OCI-LY3 (cell line): ENCODE measurements around the gene NR2F1-AS1.

Source experiments
- EZH2phosphoT487 ChIP-seq: fragments of 200-600 bp; shearing (Covaris generic); IDR thresholded peaks from 2 replicates; pipeline ENCODE4 v1.6.1; 2018; ENCODE audit warnings: antibody characterized with exemption, mixed run types, low read depth
- TF ChIP-seq, protein P1 (sequence below): fragments of 200-600, 300-600 bp; sonication (generic); IDR thresholded peaks from 2 replicates; pipeline ENCODE4 v1.5.1; 2014; ENCODE audit warnings: antibody characterized with exemption, low read length, low read depth

DNA sequence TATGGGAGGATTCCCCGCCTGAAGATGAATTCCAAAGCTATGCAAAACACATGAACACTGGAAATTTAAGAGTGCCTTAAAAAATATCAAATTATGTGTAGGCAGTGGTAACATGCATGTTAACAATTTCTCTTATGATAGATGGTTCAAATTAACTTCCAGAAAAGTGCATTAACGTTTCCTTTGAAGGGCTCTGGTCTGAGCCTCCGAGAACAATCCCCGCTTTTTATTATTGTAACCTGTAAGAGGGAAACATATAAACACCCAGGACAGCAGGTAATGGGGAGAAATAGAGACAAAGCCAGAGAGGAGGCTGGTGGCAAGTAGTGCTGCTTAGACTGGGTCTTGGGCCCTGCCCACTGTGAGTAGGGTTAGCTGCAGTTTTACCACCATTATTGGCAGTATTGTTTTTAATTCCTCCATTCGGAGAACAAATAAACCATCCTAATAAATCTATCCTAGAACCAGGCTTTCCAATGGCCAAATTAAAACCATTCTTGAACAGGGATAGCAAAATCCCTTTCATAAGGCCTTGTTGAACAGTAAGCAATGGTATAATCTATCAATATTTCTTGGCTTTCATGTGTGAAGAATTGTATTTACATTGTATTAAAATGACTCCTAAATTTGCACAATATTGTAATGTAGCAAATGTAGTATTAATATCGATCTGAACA lies 8.3 kb upstream of the NR2F1-AS1 start:
- TF ChIP-seq, protein P1, sequence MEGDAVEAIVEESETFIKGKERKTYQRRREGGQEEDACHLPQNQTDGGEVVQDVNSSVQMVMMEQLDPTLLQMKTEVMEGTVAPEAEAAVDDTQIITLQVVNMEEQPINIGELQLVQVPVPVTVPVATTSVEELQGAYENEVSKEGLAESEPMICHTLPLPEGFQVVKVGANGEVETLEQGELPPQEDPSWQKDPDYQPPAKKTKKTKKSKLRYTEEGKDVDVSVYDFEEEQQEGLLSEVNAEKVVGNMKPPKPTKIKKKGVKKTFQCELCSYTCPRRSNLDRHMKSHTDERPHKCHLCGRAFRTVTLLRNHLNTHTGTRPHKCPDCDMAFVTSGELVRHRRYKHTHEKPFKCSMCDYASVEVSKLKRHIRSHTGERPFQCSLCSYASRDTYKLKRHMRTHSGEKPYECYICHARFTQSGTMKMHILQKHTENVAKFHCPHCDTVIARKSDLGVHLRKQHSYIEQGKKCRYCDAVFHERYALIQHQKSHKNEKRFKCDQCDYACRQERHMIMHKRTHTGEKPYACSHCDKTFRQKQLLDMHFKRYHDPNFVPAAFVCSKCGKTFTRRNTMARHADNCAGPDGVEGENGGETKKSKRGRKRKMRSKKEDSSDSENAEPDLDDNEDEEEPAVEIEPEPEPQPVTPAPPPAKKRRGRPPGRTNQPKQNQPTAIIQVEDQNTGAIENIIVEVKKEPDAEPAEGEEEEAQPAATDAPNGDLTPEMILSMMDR, result no peak
- TF ChIP-seq EZH2phosphoT487, result no peak
